Mesenchymal stem cell (in vitro differentiated cells and primary cell): ENCODE data around the gene CAMK4.

ENCODE experiments used
- DNase-seq: peaks from one replicate; pipeline ENCODE4 v3.0.0-alpha.2; 2013
- H2AFZ ChIP-seq: one replicate; pipeline ENCODE4 v1.6.1; 2013; ENCODE audit warnings: low read depth, mild to moderate bottlenecking, control low read depth, inconsistent platforms, low read length, moderate library complexity
- H2AK5ac ChIP-seq: 2 replicates; pipeline ENCODE4 v1.6.1; 2013; ENCODE audit warnings: low read length, moderate library complexity, mild to moderate bottlenecking, inconsistent platforms; ENCODE audit not compliant: severe bottlenecking
- H2BK120ac ChIP-seq: one replicate; pipeline ENCODE4 v1.6.1; 2013; ENCODE audit warnings: low read depth, mild to moderate bottlenecking, inconsistent platforms, low read length, moderate library complexity
- H2BK12ac ChIP-seq, 2 experiments: one replicate each; pipeline ENCODE4 v1.6.1; 2013; ENCODE audit warnings: inconsistent platforms in 2 of 2, low read length in 2 of 2, mild to moderate bottlenecking in 2 of 2, moderate library complexity in 2 of 2, control low read depth in 1 of 2
- H2BK15ac ChIP-seq: one replicate; pipeline ENCODE4 v1.6.1; 2013; ENCODE audit warnings: mild to moderate bottlenecking, low read depth, inconsistent platforms; ENCODE audit not compliant: poor library complexity, severe bottlenecking
- H2BK5ac ChIP-seq: 2 replicates; pipeline ENCODE4 v1.6.1; 2013; ENCODE audit warnings: low read depth, mild to moderate bottlenecking, low read length, control low read depth, inconsistent platforms; ENCODE audit not compliant: poor library complexity, severe bottlenecking
- H3K14ac ChIP-seq, 2 experiments: one replicate each; pipeline ENCODE4 v1.6.1; 2013; ENCODE audit warnings: inconsistent platforms in 2 of 2, low read length in 2 of 2, control low read depth in 1 of 2, mild to moderate bottlenecking in 1 of 2, moderate library complexity in 1 of 2
- H3K18ac ChIP-seq, 2 experiments: one replicate each; pipeline ENCODE4 v1.6.1; 2013; ENCODE audit warnings: inconsistent platforms in 2 of 2, low read length in 2 of 2, control low read depth in 1 of 2, low read depth in 1 of 2, mild to moderate bottlenecking in 1 of 2
- H3K23ac ChIP-seq, 2 experiments: one replicate each; pipeline ENCODE4 v1.6.1; 2013; ENCODE audit warnings: inconsistent platforms in 2 of 2, low read length in 2 of 2, mild to moderate bottlenecking in 2 of 2, moderate library complexity in 2 of 2, control low read depth in 1 of 2
- H3K27ac ChIP-seq: 2 replicates; pipeline ENCODE4 v1.5.1; 2013; ENCODE audit warnings: mild to moderate bottlenecking, moderate library complexity, low read length, control low read depth, inconsistent platforms; ENCODE audit not compliant: poor library complexity, severe bottlenecking
- H3K27me3 ChIP-seq, 2 experiments: 2 replicates each; pipeline versions ENCODE4 v1.6.1 to v1.7.0; 2013; ENCODE audit warnings: low read length in 2 of 2, mild to moderate bottlenecking in 2 of 2, moderate library complexity in 2 of 2, control low read depth in 1 of 2, inconsistent platforms in 1 of 2; ENCODE audit not compliant: control insufficient read depth in 1 of 2, insufficient read depth in 1 of 2
- H3K36me3 ChIP-seq, 2 experiments: 2 replicates each; pipeline versions ENCODE4 v1.6.1 to v1.7.0; 2013; ENCODE audit warnings: low read length in 2 of 2, control low read depth in 1 of 2, inconsistent platforms in 1 of 2, low read depth in 1 of 2, mild to moderate bottlenecking in 1 of 2; ENCODE audit not compliant: insufficient read depth in 2 of 2, control insufficient read depth in 1 of 2
- H3K4ac ChIP-seq, 2 experiments: one replicate each; pipeline ENCODE4 v1.6.1; 2013; ENCODE audit warnings: inconsistent platforms in 2 of 2, low read length in 2 of 2, mild to moderate bottlenecking in 2 of 2, moderate library complexity in 2 of 2, control low read depth in 1 of 2, low read depth in 1 of 2
- H3K4me1 ChIP-seq: 2 replicates; pipeline ENCODE4 v1.6.1; 2013; ENCODE audit warnings: low read depth, low read length, control low read depth; ENCODE audit not compliant: control insufficient read depth, insufficient read depth
- H3K4me2 ChIP-seq: 2 replicates; pipeline ENCODE4 v1.6.1; 2013; ENCODE audit warnings: low read length, mild to moderate bottlenecking, inconsistent platforms; ENCODE audit not compliant: poor library complexity, severe bottlenecking
- H3K4me3 ChIP-seq, 2 experiments: 2 replicates each; pipeline versions ENCODE4 v1.5.1 to v1.7.0; 2013; ENCODE audit warnings: low read length in 2 of 2, mild to moderate bottlenecking in 2 of 2, control low read depth in 1 of 2, low read depth in 1 of 2; ENCODE audit not compliant: insufficient read depth in 1 of 2
- H3K79me1 ChIP-seq: replicated peaks from 2 replicates; pipeline ENCODE4 v1.6.1; 2013; ENCODE audit warnings: mild to moderate bottlenecking, control low read depth, low read length, inconsistent platforms; ENCODE audit not compliant: poor library complexity, severe bottlenecking
- H3K9ac ChIP-seq: 2 replicates; pipeline ENCODE4 v1.7.0; 2013; ENCODE audit warnings: mild to moderate bottlenecking, low read length, moderate library complexity
- H3K9me3 ChIP-seq: 2 replicates; pipeline ENCODE4 v1.7.0; 2013; ENCODE audit warnings: mild to moderate bottlenecking, low read length; ENCODE audit not compliant: control insufficient read depth
- H4K8ac ChIP-seq: one replicate; pipeline ENCODE4 v1.6.1; 2013; ENCODE audit warnings: inconsistent platforms, mild to moderate bottlenecking, low read length, moderate library complexity
- H4K91ac ChIP-seq: one replicate; pipeline ENCODE4 v1.6.1; 2013; ENCODE audit warnings: mild to moderate bottlenecking, low read length, inconsistent platforms
- WGBS: methylation state at CpG from one replicate; pipeline ENCODE4 v1.1.7; 2013; ENCODE audit warnings: mixed read lengths; 5-methylcytosine and 5-hydroxymethylcytosine counted together

The CAMK4 gene

DNA sequence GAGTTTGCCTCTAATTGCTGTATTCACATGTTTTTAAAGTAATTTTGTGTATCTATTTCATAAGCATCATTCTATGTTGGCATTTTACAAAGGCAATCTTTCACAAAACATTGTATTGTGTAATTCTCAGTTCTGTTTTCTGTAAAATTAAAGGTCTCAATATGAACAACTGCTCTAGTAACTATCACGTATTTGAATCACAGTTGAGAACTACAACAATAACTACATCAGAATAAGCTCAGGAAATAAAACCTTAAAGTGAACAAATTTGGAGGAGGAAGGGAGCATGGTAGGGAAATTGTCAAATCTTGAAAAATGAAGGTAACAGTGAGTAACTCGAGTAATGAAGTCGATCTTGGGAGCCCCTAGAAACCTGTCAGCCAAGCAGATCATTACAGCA lies 22.5 kb upstream of the CAMK4 start:
- no peak overlapping the region for H2BK5ac ChIP-seq
- no peak overlapping the region for H4K91ac ChIP-seq
- no peak overlapping the region for H3K9ac ChIP-seq
- H2BK15ac ChIP-seq = no peak overlapping the region
- H2BK120ac ChIP-seq = no peak overlapping the region
- no peak overlapping the region for H3K4ac ChIP-seq
- H3K27me3 ChIP-seq = no peaks in the 10 kb centered on the region
- no peaks in the 10 kb centered on the region for H3K9me3 ChIP-seq
- no peak overlapping the region for H3K4me2 ChIP-seq
- H2AFZ ChIP-seq = no peak overlapping the region
- no peaks in the 10 kb centered on the region for H3K4me1 ChIP-seq
- 84% methylated on average over 2 of the region's 3 CpGs for WGBS
- no peak overlapping the region for H3K14ac ChIP-seq
- H3K18ac ChIP-seq = no peak overlapping the region
- H3K4me3 ChIP-seq = no peak overlapping the region
- no peaks in the 10 kb centered on the region for H3K79me1 ChIP-seq
- no peak for DNase-seq
- no peak overlapping the region for H2AK5ac ChIP-seq
- no peak overlapping the region for H4K8ac ChIP-seq
- no peak overlapping the region for H3K23ac ChIP-seq
- no peak overlapping the region for H3K27ac ChIP-seq
- H3K36me3 ChIP-seq = no peaks in the 10 kb centered on the region
- no peak overlapping the region for H2BK12ac ChIP-seq

DNA sequence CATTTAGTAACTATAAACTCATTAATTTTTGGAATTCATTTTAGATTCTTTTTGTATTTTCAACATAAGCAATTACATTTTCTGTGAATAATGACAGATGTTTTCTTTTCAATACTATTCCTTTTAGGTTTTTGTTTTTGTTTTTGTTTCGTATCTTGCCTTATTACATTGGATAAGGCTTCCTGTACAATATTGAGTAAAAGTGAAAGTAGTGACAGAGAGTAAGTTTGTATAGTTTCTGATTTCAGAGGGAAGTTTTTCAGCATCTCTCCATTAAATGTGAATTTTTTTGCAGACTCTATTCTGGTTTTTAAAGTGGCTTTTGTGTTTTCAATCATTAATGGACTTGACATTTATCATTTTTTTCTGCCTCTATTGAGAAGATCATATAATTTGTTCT lies 12.8 kb upstream of the CAMK4 start:
- Histone ChIP-seq H3K9me3 (no peaks in the 10 kb centered on the region), H3K4me2 (no peak overlapping the region), H2BK120ac (no peak overlapping the region), H3K27ac (no peak overlapping the region), H3K14ac (no peak overlapping the region), H3K18ac (no peak overlapping the region), H3K4ac (no peak overlapping the region), H2BK15ac (no peak overlapping the region), H3K9ac (no peak overlapping the region), H3K23ac (no peak overlapping the region), H3K4me1 (no peaks in the 10 kb centered on the region), H4K8ac (no peak overlapping the region), H2BK5ac (no peak overlapping the region), H3K27me3 (peaks cover 0 to 5% of the 10 kb centered on the region in 2 experiments), H3K36me3 (no peaks in the 10 kb centered on the region), H2AK5ac (no peak overlapping the region), H3K79me1 (no peaks in the 10 kb centered on the region), H2BK12ac (no peak overlapping the region), H3K4me3 (no peak overlapping the region), H2AFZ (no peak overlapping the region), H4K91ac (no peak overlapping the region)
- 93% methylated on average over 1 of the region's 1 CpG for WGBS
- no peak for DNase-seq

DNA sequence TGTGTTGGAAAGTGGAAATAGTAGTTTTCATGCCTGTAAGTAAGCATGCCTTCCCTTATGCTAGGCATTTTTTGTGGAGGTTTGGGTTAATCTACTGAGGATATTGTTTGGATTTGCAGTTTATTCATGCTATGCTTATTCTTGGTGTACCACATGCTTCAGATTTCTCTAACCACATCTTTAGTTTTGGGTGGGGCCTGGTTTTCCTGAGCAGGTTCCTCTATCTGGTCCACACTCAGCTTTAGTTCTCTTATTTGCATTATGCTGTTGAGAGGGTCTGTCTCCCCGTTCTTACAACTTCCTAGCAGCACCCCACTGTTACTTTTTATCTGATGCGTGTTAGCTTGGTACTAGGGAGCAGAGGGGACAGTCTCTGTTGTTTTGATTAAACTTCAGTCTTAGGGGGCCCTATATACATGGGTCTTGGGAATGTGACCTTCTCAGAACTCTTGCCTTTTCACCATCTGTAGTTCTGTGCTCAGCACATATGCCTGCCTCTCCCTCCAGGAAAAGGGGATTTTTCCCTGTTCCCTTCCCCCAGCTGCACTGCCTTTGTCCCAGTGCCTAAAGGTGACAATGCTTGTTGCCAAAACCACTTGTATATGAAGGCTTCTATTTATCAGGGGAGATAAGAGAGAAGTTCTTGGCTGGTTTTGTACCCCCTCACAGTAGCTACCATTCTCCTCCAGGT lies 10.0 kb upstream of the CAMK4 start:
- H4K91ac ChIP-seq = no peak overlapping the region
- peaks cover 0 to 5% of the 10 kb centered on the region in 2 experiments for H3K27me3 ChIP-seq
- no peak overlapping the region for H2BK5ac ChIP-seq
- H3K79me1 ChIP-seq = no peaks in the 10 kb centered on the region
- no peak overlapping the region for H3K27ac ChIP-seq
- H2BK15ac ChIP-seq = no peak overlapping the region
- no peak overlapping the region for H2AFZ ChIP-seq
- H3K4ac ChIP-seq = no peak overlapping the region
- no peak overlapping the region for H3K9ac ChIP-seq
- no peak overlapping the region for H3K4me2 ChIP-seq
- H3K4me1 ChIP-seq = no peaks in the 10 kb centered on the region
- H3K23ac ChIP-seq = no peak overlapping the region
- H3K4me3 ChIP-seq = no peak overlapping the region
- no CpG with 5 or more reads among the region's 2 CpGs for WGBS
- H2BK12ac ChIP-seq = no peak overlapping the region
- H4K8ac ChIP-seq = no peak overlapping the region
- no peaks in the 10 kb centered on the region for H3K9me3 ChIP-seq
- no peak overlapping the region for H3K14ac ChIP-seq
- no peak overlapping the region for H3K18ac ChIP-seq
- no peak for DNase-seq
- H2AK5ac ChIP-seq = no peak overlapping the region
- no peaks in the 10 kb centered on the region for H3K36me3 ChIP-seq
- no peak overlapping the region for H2BK120ac ChIP-seq

DNA sequence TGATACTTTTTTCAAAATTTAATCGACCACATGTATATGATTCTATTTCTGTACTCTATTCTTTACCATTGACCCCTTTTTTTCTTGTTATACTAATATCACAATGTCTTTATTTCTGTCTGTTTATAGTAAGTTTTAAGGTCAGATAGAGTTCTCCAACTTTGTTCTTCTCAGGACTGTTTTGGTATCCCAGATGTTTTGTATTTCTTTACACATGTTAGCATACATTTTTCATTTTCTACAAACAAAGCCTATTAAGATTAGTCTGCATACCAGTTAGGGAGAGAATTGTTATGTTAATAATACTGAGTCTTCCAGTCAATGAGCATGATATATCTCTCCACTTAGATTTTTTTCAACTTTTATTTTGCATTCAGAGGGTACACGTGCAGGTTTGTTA lies 8.2 kb upstream of the CAMK4 start:
- no CpG with 5 or more reads among the region's 2 CpGs for WGBS
- H3K27me3 ChIP-seq = peaks cover 0 to 5% of the 10 kb centered on the region in 2 experiments

More for the DNA sequence above, 8.2 kb upstream of the CAMK4 start:
- H3K23ac ChIP-seq = no peak overlapping the region
- H2BK5ac ChIP-seq = peak overlapping the region; percentile 31
- no peaks in the 10 kb centered on the region for H3K36me3 ChIP-seq
- no peak overlapping the region for H3K18ac ChIP-seq
- no peak for DNase-seq
- H2BK15ac ChIP-seq = no peak overlapping the region
- no peak overlapping the region for H3K9ac ChIP-seq
- no peaks in the 10 kb centered on the region for H3K79me1 ChIP-seq
- no peak overlapping the region for H3K4me3 ChIP-seq
- no peaks in the 10 kb centered on the region for H3K4me1 ChIP-seq
- no peak overlapping the region for H2BK12ac ChIP-seq
- H2AFZ ChIP-seq = no peak overlapping the region
- H3K27ac ChIP-seq = no peak overlapping the region
- no peak overlapping the region for H4K91ac ChIP-seq
- H4K8ac ChIP-seq = no peak overlapping the region
- H2AK5ac ChIP-seq = no peak overlapping the region
- H3K9me3 ChIP-seq = no peaks in the 10 kb centered on the region
- H3K4me2 ChIP-seq = no peak overlapping the region
- H2BK120ac ChIP-seq = no peak overlapping the region
- no peak overlapping the region for H3K14ac ChIP-seq
- no peak overlapping the region for H3K4ac ChIP-seq
